HG03025 (cell line): ENCODE measurements around the gene NXPH3.
"Not testable (repeated sequence)": the region's sequence is repeated elsewhere in the genome, so short reads cannot be mapped to it uniquely, and the experiment has no call there.

ENCODE experiments used
- ATAC-seq: cut with Tn5 transposase; IDR thresholded peaks from one replicate; pipeline ENCODE4 v1.9.1; 2021; ENCODE audit warnings: mild to moderate bottlenecking, moderate library complexity; ENCODE audit not compliant: unreplicated experiment, low FRiP score

The NXPH3 gene

GRCh38 chr17:49553676-49554335 lies 21.9 kb upstream of the NXPH3 start:
- ATAC-seq, result no peak

GRCh38 chr17:49554694-49555494 lies 20.8 kb upstream of the NXPH3 start:
- no peak for ATAC-seq

GRCh38 chr17:49555495-49556222 lies 20.0 kb upstream of the NXPH3 start:
- ATAC-seq, result no peak

GRCh38 chr17:49556223-49556943 lies 19.3 kb upstream of the NXPH3 start:
- no peak for ATAC-seq

- no peak for ATAC-seq
Observed at GRCh38 chr17:49557312-49558024, 18.2 kb upstream of the NXPH3 start.

GRCh38 chr17:49564638-49565037 lies 11.0 kb upstream of the NXPH3 start:
- ATAC-seq, result no peak

GRCh38 chr17:49565948-49566491 lies 9.7 kb upstream of the NXPH3 start:
- no peak for ATAC-seq

- no peak for ATAC-seq
Observed at GRCh38 chr17:49566668-49567071, 9.0 kb upstream of the NXPH3 start.

GRCh38 chr17:49567104-49567521 lies 8.6 kb upstream of the NXPH3 start:
- no peak for ATAC-seq

- ATAC-seq, result no peak
Observed at GRCh38 chr17:49567871-49568694, 7.6 kb upstream of the NXPH3 start.

- not testable (repeated sequence) for ATAC-seq
Observed at GRCh38 chr17:49568695-49569047, 7.0 kb upstream of the NXPH3 start.

GRCh38 chr17:49570540-49571242 lies 5.0 kb upstream of the NXPH3 start:
- ATAC-seq, result no peak

- ATAC-seq, result no peak
Observed at GRCh38 chr17:49571283-49571682, 4.4 kb upstream of the NXPH3 start.

- no peak for ATAC-seq
Observed at GRCh38 chr17:49571764-49572163, 3.9 kb upstream of the NXPH3 start.

- ATAC-seq, result no peak
Observed at GRCh38 chr17:49572226-49572625, 3.4 kb upstream of the NXPH3 start.

- no peak for ATAC-seq
Observed at GRCh38 chr17:49572806-49573420, 2.8 kb upstream of the NXPH3 start.

GRCh38 chr17:49573510-49574322 lies 2.0 kb upstream of the NXPH3 start:
- no peak for ATAC-seq
